DND-41 (cell line): ENCODE data around the gene TMEM132D.
A peak's percentile ranks its signal among the peaks of the same experiment; 100 is the strongest.

Experiments
- ATAC-seq: fragments of 200-7000 bp; cut with Tn5 transposase; 3 replicates; pipeline ENCODE4 v1.9.1; 2021; ENCODE audit warnings: low read depth; ENCODE audit not compliant: insufficient read depth
- DNase-seq: peaks from one replicate; pipeline ENCODE4 v3.0.0-alpha.2; 2020
- H2AFZ ChIP-seq: 2 replicates; pipeline ENCODE4 v1.6.0; 2012; ENCODE audit warnings: low read depth, low read length
- H3K27ac ChIP-seq: 2 replicates; pipeline ENCODE4 v1.5.1; 2012; ENCODE audit warnings: low read length, inconsistent platforms
- H3K27me3 ChIP-seq: fragments of 200-600 bp; sonication (generic); 2 replicates; pipeline ENCODE4 v1.6.0; 2012; ENCODE audit warnings: low read length, mild to moderate bottlenecking, inconsistent platforms; ENCODE audit not compliant: insufficient read depth, poor library complexity
- H3K36me3 ChIP-seq: 2 replicates; pipeline ENCODE4 v1.5.1; 2012; ENCODE audit warnings: low read length, inconsistent platforms; ENCODE audit not compliant: insufficient read depth
- H3K4me1 ChIP-seq: 2 replicates; pipeline ENCODE4 v1.5.1; 2012; ENCODE audit warnings: mild to moderate bottlenecking, low read length; ENCODE audit not compliant: insufficient read depth
- H3K4me2 ChIP-seq: 2 replicates; pipeline ENCODE4 v1.6.0; 2012; ENCODE audit warnings: mild to moderate bottlenecking, moderate library complexity, low read length, inconsistent platforms; ENCODE audit not compliant: insufficient read depth
- H3K4me3 ChIP-seq, 2 experiments: fragments of 200-600 bp in 1 of 2; shearing (Covaris generic) in 1 of 2; 2 replicates each; pipeline ENCODE4 v1.5.1; 2012 to 2016; ENCODE audit warnings: inconsistent platforms in 2 of 2, low read length in 2 of 2, mild to moderate bottlenecking in 2 of 2, low read depth in 1 of 2, moderate library complexity in 1 of 2
- H3K79me2 ChIP-seq: 2 replicates; pipeline ENCODE4 v1.6.0; 2012; ENCODE audit warnings: low read length, inconsistent platforms; ENCODE audit not compliant: insufficient read depth
- H3K9ac ChIP-seq: 2 replicates; pipeline ENCODE4 v1.6.0; 2012; ENCODE audit warnings: low read depth, mild to moderate bottlenecking, inconsistent platforms, low read length, moderate library complexity
- H3K9me3 ChIP-seq: 2 replicates; pipeline ENCODE4 v1.5.1; 2012; ENCODE audit warnings: low read length, moderate library complexity, mild to moderate bottlenecking, inconsistent platforms; ENCODE audit not compliant: insufficient read depth, severe bottlenecking
- H4K20me1 ChIP-seq: 2 replicates; pipeline ENCODE4 v1.6.0; 2012; ENCODE audit warnings: low read length; ENCODE audit not compliant: insufficient read depth
- CTCF ChIP-seq: IDR thresholded peaks from 2 replicates; pipeline ENCODE4 v1.5.1; 2012; ENCODE audit warnings: borderline replicate concordance, low read length, moderate library complexity, mild to moderate bottlenecking; ENCODE audit not compliant: poor library complexity, severe bottlenecking; ENCODE audit errors: extremely low read depth
- EZH2 ChIP-seq: IDR thresholded peaks from 3 replicates; pipeline ENCODE4 v1.6.1; 2012; ENCODE audit warnings: borderline replicate concordance, low read depth, mild to moderate bottlenecking, moderate library complexity, low read length, inconsistent platforms; ENCODE audit not compliant: severe bottlenecking

TMEM132D gene

GRCh38 chr12:129681830-129682229 lies 222.0 kb downstream of the TMEM132D start:
- Histone ChIP-seq H4K20me1 (no peaks in the 10 kb centered on the region), H3K4me2 (no peak overlapping the region), H3K4me1 (no peaks in the 10 kb centered on the region), H3K27ac (no peak overlapping the region), H2AFZ (no peak overlapping the region), H3K79me2 (no peaks in the 10 kb centered on the region), H3K9me3 (peaks cover 15% of the 10 kb centered on the region), H3K9ac (no peak overlapping the region), H3K4me3 (no peak overlapping the region), H3K36me3 (no peaks in the 10 kb centered on the region), H3K27me3 (no peaks in the 10 kb centered on the region)
- ATAC-seq (no peak), DNase-seq (no peak)
- TF ChIP-seq EZH2 (no peak), CTCF (no peak)

- Histone ChIP-seq H3K9me3 (peaks cover 15% of the 10 kb centered on the region), H4K20me1 (no peaks in the 10 kb centered on the region), H3K4me1 (peaks cover 5% of the 10 kb centered on the region; the same call in 1 of the 2 replicates), H3K36me3 (no peaks in the 10 kb centered on the region), H2AFZ (no peak overlapping the region), H3K27ac (no peak overlapping the region), H3K27me3 (no peaks in the 10 kb centered on the region), H3K4me2 (no peak overlapping the region), H3K9ac (no peak overlapping the region), H3K79me2 (no peaks in the 10 kb centered on the region), H3K4me3 (no peak overlapping the region)
- DNase-seq (no peak), ATAC-seq (no peak)
- no peak for TF ChIP-seq CTCF
- TF ChIP-seq EZH2, result no peak
Measured at GRCh38 chr12:129681151-129681550, 222.7 kb downstream of the TMEM132D start.

- no peak overlapping the region for H2AFZ ChIP-seq
- peaks cover 12% of the 10 kb centered on the region for H3K4me1 ChIP-seq
- H3K4me2 ChIP-seq, result no peak overlapping the region
- H3K4me3 ChIP-seq, result no peak overlapping the region
- H3K27me3 ChIP-seq, result no peaks in the 10 kb centered on the region
- no peak overlapping the region for H3K27ac ChIP-seq
- no peaks in the 10 kb centered on the region for H4K20me1 ChIP-seq
- no peaks in the 10 kb centered on the region for H3K36me3 ChIP-seq
- ATAC-seq (peak; percentile 8; the same call in 1 of the 3 replicates), DNase-seq (no peak)
- peaks cover 2% of the 10 kb centered on the region for H3K9me3 ChIP-seq
- H3K9ac ChIP-seq, result no peak overlapping the region
- no peak for TF ChIP-seq EZH2
- TF ChIP-seq CTCF, result no peak
- no peaks in the 10 kb centered on the region for H3K79me2 ChIP-seq
Measured at GRCh38 chr12:129676411-129676810, 227.4 kb downstream of the TMEM132D start.

- no peak overlapping the region for H3K27ac ChIP-seq
- ATAC-seq (peak; percentile 100), DNase-seq (peak; percentile 75)
- H4K20me1 ChIP-seq, result no peaks in the 10 kb centered on the region
- no peaks in the 10 kb centered on the region for H3K79me2 ChIP-seq
- H3K4me3 ChIP-seq, result no peak overlapping the region
- TF ChIP-seq EZH2, result no peak
- no peak for TF ChIP-seq CTCF
- H3K9me3 ChIP-seq, result peaks cover 1% of the 10 kb centered on the region
- peaks cover 12% of the 10 kb centered on the region for H3K4me1 ChIP-seq
- no peak overlapping the region for H3K9ac ChIP-seq
- no peaks in the 10 kb centered on the region for H3K36me3 ChIP-seq
- no peaks in the 10 kb centered on the region for H3K27me3 ChIP-seq
- no peak overlapping the region for H2AFZ ChIP-seq
- no peak overlapping the region for H3K4me2 ChIP-seq
Measured at GRCh38 chr12:129675947-129676346, 227.9 kb downstream of the TMEM132D start.
